Activated CD8-positive, alpha-beta T cell treated with anti-CD3 and anti-CD28 coated beads, Interleukin-2, amount 10 ng/mL, durations not matched to agents 7 days and 5 days (primary cell): ENCODE results near the gene VAV3. TPM values are rescaled to one million over a fixed set of nuclear protein-coding genes. Genes with fewer than 3 reads are reported as not detected.

Source experiments
- ATAC-seq: fragments of 150-1000 bp; cut with Tn5 transposase; one replicate; pipeline ENCODE4 v1.10.0; 2021; ENCODE audit warnings: moderate library complexity
- CTCF ChIA-PET: fragments of 350-600 bp; sonication (Branson Sonifier 250); formaldehyde crosslinking; loops from one replicate; lab custom pipeline; 2021; ENCODE audit warnings: antibody characterized with exemption; lab: Charles Lee
- POLR2A ChIA-PET: fragments of 350-600 bp; sonication (Branson Sonifier 250); formaldehyde crosslinking; loops from one replicate; lab custom pipeline; 2021; ENCODE audit warnings: antibody characterized with exemption; lab: Charles Lee
- DNase-seq: peaks from one replicate; pipeline ENCODE4 v3.0.0-alpha.2; 2020
- H3K27ac Mint-ChIP-seq: one replicate; pipeline ENCODE4 v1.8.0; 2021; ENCODE audit warnings: mild to moderate bottlenecking, mixed read lengths
- H3K27me3 Mint-ChIP-seq: one replicate; pipeline ENCODE4 v1.8.0; 2021; ENCODE audit warnings: low read depth, mixed read lengths
- H3K36me3 Mint-ChIP-seq: one replicate; pipeline ENCODE4 v1.8.0; 2021; ENCODE audit warnings: low read depth, mixed read lengths
- H3K4me1 Mint-ChIP-seq: one replicate; pipeline ENCODE4 v1.8.0; 2021; ENCODE audit warnings: low read depth, mixed read lengths
- H3K4me3 Mint-ChIP-seq: one replicate; pipeline ENCODE4 v1.8.0; 2021; ENCODE audit warnings: mild to moderate bottlenecking, mixed read lengths
- H3K9me3 Mint-ChIP-seq: one replicate; pipeline ENCODE4 v1.8.0; 2022; ENCODE audit warnings: mixed read lengths; ENCODE audit not compliant: insufficient read depth
- total RNA-seq, 2 experiments: library from RNA; stranded (reverse); gene quantifications; one replicate each; pipeline ENCODE4 v1.2.3, GENCODE V29; 2021

VAV3 gene
- total RNA-seq, 2 experiments from 2014 or later = 5.2 to 6.9 TPM

DNA sequence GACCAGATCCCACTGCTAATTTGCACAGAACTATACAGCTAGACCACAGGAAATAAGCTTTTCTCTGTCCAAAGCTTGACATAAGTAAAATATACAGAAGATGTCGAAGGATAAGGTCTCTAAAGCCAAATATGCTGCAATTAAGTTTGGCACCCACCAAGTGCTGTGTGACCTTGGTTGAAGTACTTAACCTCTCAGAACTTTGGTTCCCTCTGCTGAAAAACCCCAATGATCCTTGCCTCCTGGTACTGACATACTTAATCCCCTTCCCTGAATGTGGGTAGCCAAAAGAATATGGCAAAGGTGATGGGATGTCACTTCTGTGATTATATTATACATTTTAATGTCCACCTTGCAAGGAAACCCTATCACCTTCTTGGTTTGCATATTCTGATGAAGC is 290.5 kb downstream of the VAV3 start:
- POLR2A ChIA-PET = no interaction called here
- no peaks in the 10 kb centered on the region for H3K36me3 Mint-ChIP-seq
- no peak overlapping the region for H3K4me3 Mint-ChIP-seq
- no peak overlapping the region for H3K27ac Mint-ChIP-seq
- DNase-seq = no peak
- no peaks in the 10 kb centered on the region for H3K4me1 Mint-ChIP-seq
- no peaks in the 10 kb centered on the region for H3K9me3 Mint-ChIP-seq
- no peaks in the 10 kb centered on the region for H3K27me3 Mint-ChIP-seq
- ATAC-seq = no peak
- CTCF ChIA-PET = no interaction called here

DNA sequence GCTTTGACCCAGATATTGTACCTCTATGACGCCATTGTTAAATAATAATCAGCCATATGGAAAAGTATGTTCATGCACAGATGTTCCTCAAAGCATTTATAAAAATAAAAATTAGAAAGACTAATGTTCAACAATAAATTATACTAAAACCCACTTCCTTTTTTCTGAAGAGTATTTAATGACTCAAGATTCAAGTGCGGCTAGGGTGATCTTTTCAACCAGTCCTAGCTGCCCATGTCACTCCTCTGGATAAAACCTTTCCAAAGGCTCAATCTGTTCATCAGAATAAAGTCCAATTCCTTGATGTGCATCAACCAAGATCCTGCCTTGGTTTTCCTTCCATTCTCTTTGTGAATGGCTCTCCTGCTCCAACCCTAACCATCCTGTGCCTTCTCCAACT is 292.0 kb downstream of the VAV3 start:
- H3K4me1 Mint-ChIP-seq = no peaks in the 10 kb centered on the region
- H3K36me3 Mint-ChIP-seq = no peaks in the 10 kb centered on the region
- no peak overlapping the region for H3K4me3 Mint-ChIP-seq
- ChIA-PET POLR2A (no interaction called here), CTCF (no interaction called here)
- H3K27ac Mint-ChIP-seq = no peak overlapping the region
- H3K27me3 Mint-ChIP-seq = no peaks in the 10 kb centered on the region
- ATAC-seq = no peak
- no peak for DNase-seq
- H3K9me3 Mint-ChIP-seq = no peaks in the 10 kb centered on the region

DNA sequence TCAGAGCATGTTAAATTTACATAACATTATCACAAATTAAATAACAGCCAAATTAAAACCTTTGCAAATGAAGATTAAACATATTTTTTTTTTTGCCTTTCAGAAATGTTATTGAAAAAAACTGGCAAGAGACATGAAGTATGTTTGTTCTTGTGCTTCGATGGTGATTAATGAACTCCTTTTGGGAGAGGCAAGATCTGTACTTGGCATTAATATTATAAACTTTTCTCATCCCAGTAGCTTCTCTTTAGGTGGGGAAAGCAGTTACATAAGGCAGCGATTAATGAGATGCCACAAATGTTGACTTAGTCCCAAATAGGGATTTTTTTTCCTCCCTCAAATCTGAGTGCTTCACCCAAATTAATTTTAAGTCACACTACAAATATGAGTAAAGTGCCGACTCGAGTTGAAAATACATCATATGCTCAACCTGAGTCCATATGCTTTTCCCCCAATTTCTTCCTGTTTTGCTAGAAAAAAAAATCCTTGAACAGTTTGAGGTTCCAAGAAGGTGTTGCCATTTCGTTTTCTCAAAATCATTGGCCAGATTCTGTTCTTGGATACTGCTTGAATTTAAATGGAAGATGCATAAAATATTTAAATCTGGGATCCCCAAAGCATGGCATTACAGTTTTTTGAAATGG is 294.5 kb downstream of the VAV3 start:
- Mint-ChIP-seq H3K9me3 (no peaks in the 10 kb centered on the region), H3K27ac (no peak overlapping the region), H3K27me3 (no peaks in the 10 kb centered on the region), H3K36me3 (no peaks in the 10 kb centered on the region), H3K4me1 (no peaks in the 10 kb centered on the region), H3K4me3 (no peak overlapping the region)
- POLR2A ChIA-PET = no interaction called here
- ATAC-seq (no peak), DNase-seq (no peak)
- CTCF ChIA-PET = no interaction called here

DNA sequence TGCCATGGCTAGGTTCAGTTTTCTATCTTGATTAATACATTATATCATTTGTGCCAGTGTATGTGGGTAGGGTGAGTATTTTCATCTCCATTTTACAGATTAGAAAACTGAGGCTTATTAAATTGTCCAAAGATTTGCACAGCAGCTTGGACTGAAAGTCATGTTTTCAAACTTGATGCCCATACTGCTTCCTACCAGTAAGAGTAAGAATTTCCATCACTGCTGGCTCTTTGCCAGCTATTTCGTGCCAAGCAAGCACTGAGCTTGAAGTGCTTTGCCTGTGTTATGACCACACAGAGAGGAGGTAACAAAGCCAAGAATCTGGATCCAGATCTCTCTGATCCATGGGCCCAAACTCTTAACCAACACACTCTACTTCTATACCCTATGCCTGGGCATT is 295.0 kb downstream of the VAV3 start:
- H3K4me1 Mint-ChIP-seq = no peaks in the 10 kb centered on the region
- ATAC-seq (no peak), DNase-seq (no peak)
- CTCF ChIA-PET = no interaction called here
- POLR2A ChIA-PET = no interaction called here
- H3K27ac Mint-ChIP-seq = no peak overlapping the region
- H3K9me3 Mint-ChIP-seq = no peaks in the 10 kb centered on the region
- no peaks in the 10 kb centered on the region for H3K27me3 Mint-ChIP-seq
- no peak overlapping the region for H3K4me3 Mint-ChIP-seq
- no peaks in the 10 kb centered on the region for H3K36me3 Mint-ChIP-seq

DNA sequence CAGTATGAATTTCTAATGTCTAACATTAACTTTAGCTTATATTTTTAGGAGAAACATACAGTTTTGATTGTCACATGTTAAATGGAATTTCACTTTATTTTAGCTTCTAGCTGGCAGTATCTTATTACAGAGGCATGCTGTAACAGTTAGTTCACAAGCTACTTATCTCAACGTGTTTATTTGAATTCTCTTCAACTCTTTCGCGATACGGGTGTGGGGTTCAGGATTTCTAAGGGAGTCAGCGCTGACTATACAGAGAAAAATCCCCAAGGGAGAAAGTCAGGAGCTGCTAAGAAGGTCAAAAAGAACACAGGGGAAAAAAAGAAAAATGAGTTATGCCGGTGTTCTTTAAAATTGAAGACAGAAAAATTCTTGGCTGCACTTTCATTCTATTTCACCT is 296.2 kb downstream of the VAV3 start:
- Mint-ChIP-seq H3K4me3 (no peak overlapping the region), H3K36me3 (no peaks in the 10 kb centered on the region), H3K4me1 (no peaks in the 10 kb centered on the region), H3K9me3 (no peaks in the 10 kb centered on the region), H3K27ac (no peak overlapping the region), H3K27me3 (no peaks in the 10 kb centered on the region)
- DNase-seq (no peak), ATAC-seq (no peak)
- ChIA-PET POLR2A (no interaction called here), CTCF (no interaction called here)

DNA sequence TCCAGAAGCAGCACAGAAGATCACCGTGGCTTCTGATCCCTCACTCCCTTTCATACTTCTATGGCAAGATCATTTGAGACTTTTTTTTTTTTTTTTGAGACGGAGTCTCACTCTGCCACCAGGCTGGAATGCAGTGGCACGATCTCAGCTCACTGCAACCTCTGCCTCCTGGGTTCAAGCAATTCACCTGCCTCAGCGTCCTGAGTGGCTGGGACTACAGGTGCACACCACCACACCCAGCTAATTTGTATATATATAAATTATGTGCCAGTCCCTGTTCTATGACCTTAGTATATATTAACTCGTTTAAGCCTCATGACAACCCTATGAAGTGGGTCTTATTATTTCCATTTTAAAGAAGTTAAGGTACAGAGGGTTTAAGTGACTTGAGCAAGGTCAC is 298.5 kb downstream of the VAV3 start:
- no peaks in the 10 kb centered on the region for H3K36me3 Mint-ChIP-seq
- H3K4me3 Mint-ChIP-seq = no peak overlapping the region
- DNase-seq (no peak), ATAC-seq (no peak)
- no peaks in the 10 kb centered on the region for H3K27me3 Mint-ChIP-seq
- ChIA-PET CTCF (no interaction called here), POLR2A (no interaction called here)
- no peaks in the 10 kb centered on the region for H3K4me1 Mint-ChIP-seq
- no peaks in the 10 kb centered on the region for H3K9me3 Mint-ChIP-seq
- H3K27ac Mint-ChIP-seq = no peak overlapping the region

DNA sequence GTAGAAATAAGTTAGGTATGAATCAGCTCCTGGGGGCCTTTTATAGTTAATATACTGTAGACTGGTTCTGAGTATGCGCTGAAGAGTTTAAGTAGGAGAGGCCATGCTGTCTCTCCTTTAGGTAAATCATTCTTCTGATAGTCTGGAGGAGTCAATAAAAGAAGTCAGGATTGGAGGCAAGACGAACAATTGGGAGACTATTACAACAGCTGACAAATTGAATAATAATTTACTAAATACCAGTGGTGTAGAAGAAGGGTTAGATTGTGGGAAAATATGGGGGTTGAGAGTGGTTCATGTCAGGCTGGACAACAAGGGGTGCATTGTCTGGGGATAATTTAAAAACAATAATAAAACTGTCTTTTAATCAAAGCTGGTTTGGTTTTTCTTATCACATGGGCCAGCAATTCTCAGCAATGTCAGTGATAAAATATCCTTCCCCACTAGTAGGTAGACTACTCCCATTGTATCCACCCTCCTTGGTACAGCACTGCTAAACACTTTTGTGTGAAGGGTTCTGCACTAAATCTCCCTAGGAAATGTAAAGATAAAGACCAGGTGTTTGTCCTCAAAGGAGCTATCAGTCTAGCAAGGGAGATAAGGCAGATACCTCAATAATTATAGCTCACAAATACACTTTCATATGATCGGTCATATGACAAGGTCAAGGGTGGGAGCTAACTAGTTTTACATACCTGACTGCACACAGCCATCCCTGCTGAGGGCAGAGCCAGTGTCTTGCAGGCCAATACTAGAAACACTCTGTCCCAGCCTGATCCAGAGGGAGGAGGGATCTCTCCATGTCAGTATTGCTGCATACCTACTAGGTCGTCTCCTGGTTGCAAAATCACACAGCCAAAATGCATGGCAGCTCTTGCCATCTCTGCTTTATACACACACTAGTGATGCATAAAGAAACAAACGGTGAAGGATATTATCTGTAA is 299.7 kb downstream of the VAV3 start:
- CTCF ChIA-PET = no interaction called here
- Mint-ChIP-seq H3K9me3 (no peaks in the 10 kb centered on the region), H3K36me3 (no peaks in the 10 kb centered on the region), H3K27me3 (no peaks in the 10 kb centered on the region), H3K4me3 (no peak overlapping the region), H3K4me1 (no peaks in the 10 kb centered on the region), H3K27ac (no peak overlapping the region)
- ATAC-seq (no peak), DNase-seq (no peak)
- POLR2A ChIA-PET = no interaction called here

DNA sequence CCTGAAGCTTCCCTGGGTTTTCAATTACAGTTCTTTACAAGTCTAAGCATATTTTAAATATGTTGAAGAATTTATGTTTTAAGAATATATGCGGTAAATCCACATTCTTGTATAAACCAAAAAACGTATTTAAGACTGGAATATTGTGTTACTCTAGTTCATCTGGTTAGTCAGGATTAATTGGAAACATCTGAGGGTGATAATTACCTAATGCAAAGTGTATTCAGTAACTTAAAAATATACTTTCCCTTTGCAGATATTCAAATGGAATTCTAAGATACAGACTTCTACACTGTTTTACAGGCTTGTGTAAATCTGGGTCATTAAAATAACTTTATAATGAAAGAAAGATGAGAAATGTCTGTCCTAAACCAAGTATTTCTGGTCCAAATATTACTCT is 302.0 kb downstream of the VAV3 start:
- Mint-ChIP-seq H3K36me3 (no peaks in the 10 kb centered on the region), H3K9me3 (no peaks in the 10 kb centered on the region), H3K4me3 (no peak overlapping the region), H3K4me1 (no peaks in the 10 kb centered on the region), H3K27me3 (no peaks in the 10 kb centered on the region), H3K27ac (no peak overlapping the region)
- CTCF ChIA-PET = no interaction called here
- no peak for ATAC-seq
- POLR2A ChIA-PET = no interaction called here
- DNase-seq = no peak

DNA sequence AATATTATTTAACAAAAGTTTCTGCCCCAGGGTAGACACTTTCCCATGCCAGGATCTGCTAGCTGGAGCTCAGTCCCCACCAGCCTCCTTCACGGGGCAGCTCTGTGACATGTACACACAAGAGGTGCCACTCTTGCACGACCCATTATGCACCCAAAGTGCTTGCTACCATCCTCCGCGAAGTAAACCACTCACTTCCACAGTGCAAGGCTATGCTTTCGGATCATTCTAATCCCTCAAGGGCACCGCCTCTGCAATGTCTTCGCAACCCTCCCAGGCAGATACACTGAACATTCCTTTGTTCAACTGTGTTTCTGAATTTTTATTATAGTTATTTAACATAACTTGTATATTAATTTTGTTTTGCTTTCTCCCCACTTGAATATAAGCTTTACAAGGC is 303.8 kb downstream of the VAV3 start:
- ChIA-PET CTCF (no interaction called here), POLR2A (no interaction called here)
- no peaks in the 10 kb centered on the region for H3K9me3 Mint-ChIP-seq
- no peaks in the 10 kb centered on the region for H3K4me1 Mint-ChIP-seq
- DNase-seq (no peak), ATAC-seq (no peak)
- no peak overlapping the region for H3K4me3 Mint-ChIP-seq
- no peaks in the 10 kb centered on the region for H3K36me3 Mint-ChIP-seq
- no peaks in the 10 kb centered on the region for H3K27me3 Mint-ChIP-seq
- no peak overlapping the region for H3K27ac Mint-ChIP-seq

DNA sequence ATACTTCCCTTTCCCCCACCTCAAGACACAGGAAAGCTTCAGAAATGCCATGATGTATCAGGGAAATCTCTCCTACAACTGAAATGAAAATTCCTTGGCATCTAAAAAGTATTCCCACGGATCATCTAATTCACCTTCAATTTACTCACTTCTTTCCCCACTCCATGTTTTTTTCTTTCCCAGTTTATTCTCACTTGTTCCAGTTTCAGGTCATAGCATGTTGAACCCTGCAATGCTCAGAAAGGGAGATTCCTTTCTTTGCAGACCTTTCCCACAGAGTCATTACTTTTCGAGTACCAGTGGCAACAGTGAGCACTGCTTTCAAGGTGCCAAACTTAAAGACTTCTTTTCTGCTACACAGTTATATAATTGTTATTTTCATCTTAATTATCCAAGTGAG is 305.0 kb downstream of the VAV3 start:
- ATAC-seq = no peak
- no peaks in the 10 kb centered on the region for H3K27me3 Mint-ChIP-seq
- ChIA-PET POLR2A (no interaction called here), CTCF (no interaction called here)
- no peak overlapping the region for H3K27ac Mint-ChIP-seq
- no peak for DNase-seq
- H3K9me3 Mint-ChIP-seq = no peaks in the 10 kb centered on the region
- no peaks in the 10 kb centered on the region for H3K36me3 Mint-ChIP-seq
- no peak overlapping the region for H3K4me3 Mint-ChIP-seq
- no peaks in the 10 kb centered on the region for H3K4me1 Mint-ChIP-seq

DNA sequence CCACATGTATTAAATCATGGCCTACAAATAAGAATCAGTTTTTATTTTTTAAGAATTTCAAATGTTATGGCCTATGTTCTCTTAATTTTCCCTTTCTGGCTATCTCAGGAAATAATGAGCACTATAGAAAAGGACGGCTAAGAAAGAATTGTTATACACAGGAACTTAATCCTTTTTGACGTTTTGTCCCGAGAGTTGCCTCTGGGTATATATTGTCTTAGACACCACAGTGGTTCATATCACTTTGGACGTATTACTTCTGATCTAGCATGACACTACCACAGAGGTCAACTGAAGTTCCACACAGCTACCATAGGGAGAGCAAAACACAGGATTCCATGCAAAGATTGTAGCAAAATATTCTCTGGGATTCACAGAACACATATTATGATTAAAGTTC is 307.6 kb downstream of the VAV3 start:
- no peak overlapping the region for H3K27ac Mint-ChIP-seq
- ATAC-seq (no peak), DNase-seq (no peak)
- no peak overlapping the region for H3K4me3 Mint-ChIP-seq
- H3K9me3 Mint-ChIP-seq = no peaks in the 10 kb centered on the region
- H3K4me1 Mint-ChIP-seq = no peaks in the 10 kb centered on the region
- ChIA-PET CTCF (no interaction called here), POLR2A (no interaction called here)
- no peaks in the 10 kb centered on the region for H3K36me3 Mint-ChIP-seq
- no peaks in the 10 kb centered on the region for H3K27me3 Mint-ChIP-seq

DNA sequence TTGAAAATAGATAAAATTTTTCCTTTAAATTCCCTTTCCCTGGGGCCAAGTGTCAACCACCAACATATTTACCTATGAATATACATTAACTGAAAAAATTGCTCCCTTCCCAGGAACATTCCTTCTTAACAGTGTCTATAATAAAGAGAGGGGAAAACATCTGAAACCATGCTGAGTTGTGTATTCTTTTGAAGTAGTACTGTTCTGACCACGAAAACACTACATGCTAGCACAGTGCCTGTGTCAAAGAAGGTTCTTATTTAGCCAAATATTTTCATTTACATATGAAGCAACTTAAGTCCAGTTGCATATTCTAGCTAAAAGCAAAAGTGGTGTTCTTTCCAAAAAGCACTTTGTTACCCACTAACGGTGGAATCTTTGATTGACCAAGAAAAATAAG is 311.2 kb downstream of the VAV3 start:
- ATAC-seq (no peak), DNase-seq (no peak)
- Mint-ChIP-seq H3K4me3 (no peak overlapping the region), H3K4me1 (no peaks in the 10 kb centered on the region), H3K27me3 (no peaks in the 10 kb centered on the region), H3K27ac (no peak overlapping the region), H3K36me3 (no peaks in the 10 kb centered on the region), H3K9me3 (no peaks in the 10 kb centered on the region)
- POLR2A ChIA-PET = no interaction called here
- CTCF ChIA-PET = no interaction called here
